ENCODE data around the gene BMI1. TPM values are rescaled to one million over a fixed set of nuclear protein-coding genes. Genes with fewer than 3 reads are reported as not detected.
A peak's percentile ranks its signal among the peaks of the same experiment; 100 is the strongest.
"Not testable (repeated sequence)": the region's sequence is repeated elsewhere in the genome, so short reads cannot be mapped to it uniquely, and the experiment has no call there.

Gene BMI1
- 83.6 and 93.3 TPM in 2 replicates for total RNA-seq (2014; rRNA removed; shearing (Covaris generic))
- polyA plus RNA-seq (2015; cell fraction: cytosol; rRNA removed), result 62.8 and 75.0 TPM in 2 replicates
- polyA plus RNA-seq (2015; cell fraction: nucleus; rRNA removed), result 77.2 and 87.9 TPM in 2 replicates

DNA sequence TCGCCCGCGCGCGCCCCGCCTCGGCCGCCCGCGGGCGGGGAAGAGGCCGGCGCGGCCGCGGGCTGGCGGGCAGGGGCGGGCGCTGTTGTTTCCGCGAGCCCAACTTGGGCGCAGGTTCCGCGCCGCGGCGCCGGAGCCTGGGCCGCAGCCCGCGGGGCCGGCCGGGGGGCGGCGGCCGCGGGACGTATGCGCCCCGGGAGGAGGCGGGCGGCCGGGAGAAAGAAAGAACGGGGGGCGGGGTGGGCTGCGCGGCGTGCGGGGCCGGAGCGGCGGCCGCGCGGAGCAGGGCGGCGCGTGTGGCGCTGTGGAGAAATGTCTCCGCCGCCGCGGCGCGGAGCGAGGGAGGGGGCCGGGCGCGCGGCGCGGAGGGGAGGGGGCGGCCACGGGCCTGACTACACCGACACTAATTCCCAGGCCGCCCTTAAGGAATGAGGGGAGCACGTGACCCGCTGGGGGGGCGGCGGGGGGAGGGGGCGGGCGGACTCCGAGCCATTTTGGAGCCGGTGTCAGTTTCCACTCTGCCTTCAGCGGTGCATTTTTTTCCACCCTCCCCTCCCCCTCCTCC, at the start of gene BMI1:
BMI1 (plus strand) TSS at position 509 of the 565 bp plus-strand sequence. CDS start 5,351 bp downstream, outside the sequence.
- DNase-seq (ENCODE audit: low read depth), result no peak

DNA sequence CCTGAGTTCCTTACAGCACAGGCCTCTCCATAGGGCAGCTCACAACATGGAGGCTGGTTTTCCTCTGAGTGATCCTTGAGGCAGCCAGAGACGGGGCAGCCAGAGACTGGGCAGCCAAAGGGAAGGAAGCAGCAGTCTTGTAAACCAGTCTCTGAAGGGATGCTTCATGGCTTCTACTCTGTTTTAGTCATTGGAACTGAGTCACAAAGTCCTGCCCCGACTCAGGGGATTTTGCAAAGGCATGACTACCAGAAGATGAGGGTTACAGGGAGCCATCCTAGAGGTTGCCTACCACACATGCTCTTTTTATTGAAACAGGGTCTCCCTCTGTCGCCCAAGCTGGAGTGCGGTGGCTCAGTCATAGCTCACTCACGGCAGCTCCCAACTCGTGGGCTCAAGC, 49.1 kb upstream of the BMI1 start:
- DNase-seq (ENCODE audit: low read depth), result peak; percentile 25

DNA sequence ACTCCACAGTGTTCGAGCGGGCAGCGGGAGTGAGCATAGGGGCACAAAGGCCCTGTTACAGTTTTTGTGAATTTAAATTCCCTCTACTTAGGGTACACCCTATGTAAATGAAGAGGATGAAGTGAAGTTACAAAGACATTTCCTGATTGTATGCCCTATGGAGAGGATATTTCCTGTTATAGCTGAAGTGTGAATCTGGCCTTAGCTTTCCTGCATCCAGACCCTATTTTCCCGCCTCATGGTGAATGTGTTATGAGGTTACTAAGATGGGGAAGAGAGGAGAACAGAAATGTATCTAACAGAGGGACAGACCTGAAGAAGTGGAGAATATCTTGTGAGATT, 42.5 kb upstream of the BMI1 start:
- no peak for DNase-seq (ENCODE audit: low read depth)

DNA sequence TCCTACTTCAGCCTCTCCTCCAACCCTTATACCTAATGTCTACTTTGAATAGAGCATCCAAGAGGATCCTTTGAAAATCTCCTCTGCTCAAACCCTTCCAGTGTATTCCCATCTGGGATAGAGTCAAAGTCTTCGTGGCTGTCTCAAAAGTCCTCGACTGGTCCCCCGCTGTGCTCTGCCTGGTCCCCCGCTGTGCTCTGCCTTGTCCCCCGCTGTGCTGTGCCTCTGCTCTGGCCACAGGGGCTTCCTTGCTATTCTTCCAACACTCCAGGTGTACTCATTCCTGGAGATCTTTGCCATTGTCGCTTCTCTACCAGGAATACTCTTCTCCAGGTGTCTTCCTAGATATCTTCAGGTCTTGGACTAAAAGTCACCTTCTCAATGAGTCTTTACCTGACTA, 40.8 kb upstream of the BMI1 start:
- DNase-seq (ENCODE audit: low read depth), result no peak

DNA sequence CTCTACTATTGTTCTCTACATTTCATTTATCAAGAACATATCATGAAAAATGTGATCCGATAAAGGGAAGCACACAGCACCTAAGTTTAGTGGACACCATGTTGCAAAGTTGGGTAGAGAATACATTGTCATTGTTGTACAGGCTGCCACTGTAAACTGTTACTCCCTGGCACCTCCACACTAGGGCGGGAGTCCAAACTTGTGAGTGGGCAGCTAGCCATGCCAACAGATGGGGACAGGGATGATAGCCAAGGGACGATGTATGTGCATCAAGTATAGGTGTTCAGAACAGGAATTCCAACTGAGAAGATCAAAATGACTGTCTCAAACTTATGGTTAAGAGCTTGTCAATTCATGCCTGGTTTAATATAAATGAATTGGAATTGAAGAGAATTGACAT, 35.8 kb upstream of the BMI1 start:
- no peak for DNase-seq (ENCODE audit: low read depth)

DNA sequence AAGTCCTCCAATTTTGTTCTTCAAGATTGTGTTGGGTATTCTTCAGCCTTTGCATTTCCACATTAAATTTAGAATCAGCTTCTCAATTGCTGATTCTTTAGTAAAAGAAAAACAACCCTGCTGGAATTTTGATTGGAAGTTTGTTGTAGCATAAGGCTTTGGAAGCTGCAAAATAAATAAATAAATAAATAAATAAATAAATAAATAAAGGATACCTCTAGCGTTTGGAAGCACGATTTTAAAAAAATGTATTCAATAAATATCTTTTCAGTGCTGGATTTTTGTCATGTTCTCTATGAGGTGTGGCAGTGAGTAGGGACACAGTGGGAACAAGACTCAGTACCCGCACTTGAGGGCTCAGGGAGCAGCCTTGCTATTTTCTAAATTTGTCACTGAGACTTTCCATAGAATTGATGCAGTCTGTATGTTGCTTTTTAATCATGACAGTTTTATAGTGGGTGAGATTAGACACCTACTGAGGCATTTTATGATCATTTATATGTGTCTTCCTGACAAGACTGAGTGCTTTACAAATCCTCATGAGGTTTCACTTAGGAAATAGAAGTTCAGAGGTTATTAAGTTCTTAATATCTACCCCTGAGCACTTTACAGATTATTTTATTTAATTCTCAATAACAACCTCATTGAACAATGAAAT, 27.0 kb upstream of the BMI1 start:
- no peak for DNase-seq (ENCODE audit: low read depth)

DNA sequence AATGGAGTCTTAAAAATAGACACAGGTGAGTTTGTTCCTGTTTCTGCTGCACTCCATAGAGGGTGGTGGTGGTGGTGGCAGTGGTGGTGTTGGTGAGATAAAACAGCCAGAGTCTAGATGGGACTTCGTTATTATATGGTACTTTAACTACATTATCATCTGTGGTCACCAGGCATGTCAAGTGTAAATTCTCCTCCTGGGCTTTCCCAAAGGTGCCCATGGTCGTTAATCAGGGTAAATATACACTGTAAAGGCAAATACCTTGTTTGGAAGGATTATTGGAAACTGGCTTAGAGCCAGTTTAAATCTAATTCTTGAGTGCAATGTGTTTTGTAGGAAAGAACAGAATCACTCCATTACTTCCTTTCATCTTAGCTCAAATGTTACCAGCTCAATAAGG, 26.2 kb upstream of the BMI1 start:
- no peak for DNase-seq (ENCODE audit: low read depth)

DNA sequence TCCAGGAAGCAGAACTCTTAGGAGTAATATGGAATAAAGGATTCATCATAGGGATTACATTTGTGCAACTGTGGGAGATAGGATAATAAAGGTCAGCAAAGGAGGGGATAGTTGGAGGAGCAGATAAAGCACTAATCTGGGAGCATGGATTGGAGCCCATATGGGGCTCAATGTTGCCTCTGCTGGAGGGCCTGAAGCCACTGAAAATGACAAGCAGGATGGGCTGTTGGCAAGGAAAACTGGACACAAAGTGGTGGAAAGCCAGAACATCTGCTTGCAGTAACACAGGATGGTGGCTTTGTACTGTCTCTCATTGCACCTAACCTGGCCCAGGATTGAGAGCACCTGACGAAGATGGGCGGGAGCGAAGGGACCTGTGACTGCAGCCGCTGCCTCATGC, 19.7 kb upstream of the BMI1 start:
- DNase-seq (ENCODE audit: low read depth), result no peak

DNA sequence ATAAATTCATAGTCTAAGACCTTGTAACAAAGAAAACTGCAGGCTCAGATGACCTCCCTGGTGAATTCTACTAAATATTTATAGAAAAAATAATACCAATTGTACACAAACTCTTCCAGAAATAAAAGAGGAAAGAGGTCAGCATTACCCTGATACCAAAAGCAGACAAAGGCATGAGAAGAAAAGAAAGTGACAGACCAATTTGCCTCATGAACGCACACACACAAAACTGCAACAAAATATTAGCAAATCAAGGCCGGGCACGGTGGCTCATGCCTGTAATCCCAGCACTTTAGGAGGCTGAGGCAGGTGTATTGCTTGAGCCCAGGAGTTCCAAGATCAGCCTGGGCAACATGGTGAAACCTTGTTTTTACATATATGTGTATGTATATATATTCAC, 17.4 kb upstream of the BMI1 start:
- DNase-seq (ENCODE audit: low read depth), result no peak

DNA sequence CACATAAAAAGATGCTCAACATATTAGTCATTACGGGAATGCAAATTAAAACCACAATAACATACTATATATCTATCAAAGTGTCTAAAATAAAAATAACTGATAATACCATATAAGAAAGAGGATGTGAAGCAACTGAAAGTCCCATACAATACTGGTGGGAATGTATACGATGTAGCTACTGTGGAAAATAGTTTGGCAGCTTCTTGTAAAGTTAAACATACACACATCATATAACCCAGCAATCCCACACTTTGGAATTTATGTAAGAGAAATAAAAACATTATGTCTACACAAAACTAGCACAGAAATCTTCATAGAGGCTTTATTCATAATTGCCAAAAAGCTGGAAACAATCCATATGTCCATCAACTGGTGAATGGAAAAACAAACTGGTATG, 15.2 kb upstream of the BMI1 start:
- no peak for DNase-seq (ENCODE audit: low read depth)

DNA sequence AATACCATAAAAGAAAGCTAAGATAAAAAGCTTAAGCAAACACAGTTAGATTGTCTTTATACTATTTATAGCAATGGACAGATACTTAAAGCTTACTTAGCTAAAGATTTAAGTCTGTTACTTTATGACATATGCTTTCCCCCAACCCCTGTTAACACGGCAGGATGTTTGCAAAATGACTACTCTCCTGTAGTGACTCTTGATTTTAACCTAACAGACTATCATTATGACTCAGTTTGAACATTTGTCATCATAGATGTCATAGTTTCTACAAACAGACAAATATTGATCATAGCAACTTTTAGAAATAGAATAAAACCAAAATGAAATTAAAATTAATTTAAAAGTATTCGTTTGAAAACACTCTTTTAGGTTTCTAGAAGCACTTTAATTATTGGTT, 12.5 kb upstream of the BMI1 start:
- DNase-seq (ENCODE audit: low read depth), result peak; percentile 70

DNA sequence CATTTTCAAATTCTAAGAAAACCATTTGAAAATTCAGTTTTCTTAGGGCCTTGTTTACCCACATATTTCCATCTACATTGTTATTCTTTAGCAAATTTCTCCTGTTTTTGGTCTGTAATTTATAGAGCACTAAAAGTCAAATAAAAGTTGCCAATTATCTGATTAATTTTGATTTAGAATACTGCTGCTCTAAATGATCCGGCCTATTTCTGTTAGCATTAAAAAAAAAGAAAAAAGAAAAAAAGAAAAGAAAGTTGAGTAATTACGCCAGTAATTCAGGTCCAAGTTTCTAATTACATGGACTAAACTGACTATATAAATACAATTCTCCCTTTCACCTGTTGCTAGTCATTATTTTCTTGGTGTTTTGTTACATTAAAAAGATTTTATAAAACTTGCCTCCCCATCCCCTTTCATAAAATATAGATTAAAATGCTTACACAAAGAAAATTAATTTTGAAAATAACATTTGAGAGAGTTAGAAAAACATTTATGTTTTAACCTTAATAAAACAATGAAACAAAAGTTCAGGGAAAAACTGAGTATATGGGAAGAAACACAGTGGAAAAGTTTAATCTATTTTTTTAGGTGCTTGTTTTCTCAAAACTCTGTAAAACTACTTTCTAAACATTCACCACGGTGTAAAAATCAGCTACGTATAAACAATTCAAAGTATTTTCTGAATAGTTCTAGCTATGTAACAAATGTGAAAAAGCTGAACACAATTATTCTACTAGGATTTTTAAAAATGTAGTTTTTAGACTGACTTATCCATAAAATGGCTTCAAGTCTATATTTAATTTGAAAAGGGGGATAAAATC, 11.5 kb upstream of the BMI1 start:
- no peak for DNase-seq (ENCODE audit: low read depth)

DNA sequence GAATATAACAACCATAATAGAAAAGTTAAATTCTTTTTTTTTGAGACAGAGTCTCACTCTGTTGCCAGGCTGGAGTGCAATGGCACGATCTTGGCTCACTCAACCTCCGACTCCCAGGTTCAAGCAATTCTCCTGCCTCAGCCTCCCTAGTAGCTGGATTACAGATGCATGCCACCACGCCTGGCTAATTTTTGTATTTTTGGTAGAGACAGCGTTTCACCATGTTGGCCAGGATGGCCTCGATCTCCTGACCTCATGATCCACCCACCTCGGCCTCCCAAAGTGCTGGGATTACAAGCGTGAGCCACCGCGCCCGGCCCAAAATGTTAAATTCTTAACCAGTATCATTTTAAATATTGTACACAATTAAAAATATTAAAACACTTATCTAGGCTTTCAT, 10.9 kb upstream of the BMI1 start:
- not testable (repeated sequence) for DNase-seq (ENCODE audit: low read depth)

DNA sequence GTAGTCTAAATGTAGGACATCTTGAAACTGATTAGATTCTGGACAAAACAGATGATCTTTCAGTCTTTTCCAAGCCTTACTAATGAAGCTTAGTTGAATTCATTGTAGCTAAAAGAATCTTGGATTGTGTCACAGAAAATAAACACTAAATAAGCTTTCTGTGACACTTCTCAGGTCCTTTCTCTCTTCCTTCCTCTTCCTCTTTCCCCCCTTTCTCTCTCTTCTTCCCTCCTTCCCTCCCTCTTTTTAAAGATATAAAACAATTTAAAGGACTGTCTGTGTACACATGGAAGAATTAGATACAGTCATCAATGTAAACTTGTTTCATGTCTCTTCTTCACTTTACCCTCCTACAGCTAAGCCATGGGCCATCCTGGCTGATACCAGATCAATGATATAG, 10.0 kb upstream of the BMI1 start:
- DNase-seq (ENCODE audit: low read depth), result no peak

DNA sequence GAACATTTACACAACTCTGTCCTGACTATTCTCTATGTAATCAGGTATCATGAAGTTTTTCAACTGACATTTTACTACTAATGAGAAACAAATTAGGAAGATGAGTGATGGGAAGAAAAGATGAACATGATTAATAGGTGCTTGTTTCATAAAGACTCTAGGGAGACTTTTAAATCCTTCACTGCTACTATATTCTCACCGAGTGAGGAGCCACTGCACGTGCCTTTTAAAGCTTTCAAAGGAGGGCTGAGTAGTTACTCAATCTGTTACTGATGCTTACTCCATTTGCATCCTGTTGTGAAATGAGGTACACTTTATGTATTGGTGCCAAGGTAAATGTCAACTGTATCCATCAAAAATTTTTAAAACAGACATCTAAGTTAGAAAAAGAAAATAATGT, 6.0 kb upstream of the BMI1 start:
- no peak for DNase-seq (ENCODE audit: low read depth)

DNA sequence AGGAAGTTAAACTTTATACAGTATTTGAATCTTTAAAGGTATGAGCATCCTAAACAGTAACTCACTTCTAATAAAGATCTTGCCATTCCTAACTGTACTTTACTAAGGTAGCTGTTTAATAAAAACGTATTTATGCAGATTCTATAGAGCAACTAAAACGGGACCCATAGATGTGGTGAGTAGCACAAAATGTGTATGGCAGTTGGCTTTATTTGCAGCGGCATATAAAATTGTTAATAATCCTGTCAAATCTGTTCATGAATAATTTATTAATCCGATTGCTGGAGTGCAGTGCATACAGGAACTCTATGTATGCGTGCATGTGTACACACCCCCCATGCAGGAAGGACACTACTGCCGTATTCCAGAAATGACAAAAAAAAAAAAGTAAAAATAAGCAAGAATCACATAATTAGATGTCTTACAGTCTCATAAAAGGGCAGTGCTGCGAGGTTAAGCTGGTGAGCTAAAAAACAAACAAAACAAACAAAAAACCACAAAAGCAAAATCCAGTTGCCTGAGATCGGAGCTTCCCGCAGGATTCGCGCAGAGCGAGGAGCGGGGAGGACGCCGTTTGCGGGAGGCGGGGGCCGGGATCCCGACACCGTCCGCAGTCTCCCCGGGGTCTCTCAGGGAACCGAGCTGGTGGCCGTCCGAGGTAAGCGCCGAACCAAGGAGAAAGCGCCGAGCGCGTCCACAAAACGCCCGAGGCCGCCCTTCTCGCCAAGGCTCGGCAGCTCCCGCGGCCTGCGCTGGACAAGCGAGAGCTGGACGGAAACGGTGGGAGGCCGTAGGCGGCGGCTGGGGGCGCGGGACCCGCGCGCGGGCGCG, 5.2 kb upstream of the BMI1 start:
- peak; percentile 39 for DNase-seq (ENCODE audit: low read depth)

DNA sequence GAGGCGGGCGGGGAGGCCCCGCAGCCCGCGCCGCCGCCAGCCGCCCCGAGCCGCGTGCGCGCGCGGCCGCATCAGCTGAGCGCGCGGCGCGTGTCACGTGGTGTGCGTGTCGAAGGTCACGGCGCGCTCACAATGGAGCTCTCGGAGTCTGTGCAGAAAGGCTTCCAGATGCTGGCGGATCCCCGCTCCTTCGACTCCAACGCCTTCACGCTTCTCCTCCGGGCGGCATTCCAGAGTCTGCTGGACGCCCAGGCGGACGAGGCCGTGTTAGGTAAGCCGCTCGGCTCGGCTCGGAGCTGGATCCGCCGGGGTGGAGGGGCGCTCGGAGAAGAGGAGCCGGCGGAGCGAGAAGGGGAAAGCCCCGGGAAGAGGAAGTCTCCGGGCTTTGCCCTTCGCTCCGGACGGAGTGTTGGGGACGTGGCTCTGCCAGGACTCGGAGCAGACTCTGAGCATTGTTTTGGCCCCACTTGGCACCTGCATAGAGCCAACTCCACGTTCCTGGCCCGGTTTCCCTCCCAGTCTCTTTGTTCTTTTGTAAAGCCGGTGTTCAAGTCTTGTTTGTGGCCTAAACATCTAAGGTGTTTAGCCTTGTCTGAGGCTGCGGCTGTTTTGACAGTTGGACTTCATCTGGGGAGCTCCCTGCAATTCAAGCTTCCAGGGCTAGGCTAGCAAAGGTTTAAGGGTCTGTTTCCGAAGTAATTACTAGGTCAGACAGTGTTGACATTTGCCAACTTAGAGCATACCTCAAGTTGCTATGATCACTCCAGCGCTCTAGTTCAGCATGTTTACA, 4.4 kb upstream of the BMI1 start, which contains the start of gene COMMD3:
COMMD3 (plus strand) TSS at position 103 of the 790 bp plus-strand sequence; CDS start at position 133, 30 bp downstream.
- peak; percentile 72 for DNase-seq (ENCODE audit: low read depth)

DNA sequence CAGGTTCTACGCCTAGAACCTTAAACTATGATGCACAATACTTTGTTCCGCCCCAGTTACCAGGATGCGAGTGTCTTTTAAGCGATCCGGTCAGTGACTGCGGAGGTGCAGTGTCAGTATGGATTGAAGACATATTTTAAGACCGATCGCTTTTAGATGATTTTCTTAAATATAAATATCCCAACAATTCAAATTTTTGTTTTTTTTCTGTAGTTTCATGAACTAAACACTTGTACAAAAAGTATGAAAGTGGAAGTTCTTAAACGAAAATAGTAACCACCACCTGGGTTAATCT, 3.9 kb upstream of the BMI1 start:
- DNase-seq (ENCODE audit: low read depth), result no peak

DNA sequence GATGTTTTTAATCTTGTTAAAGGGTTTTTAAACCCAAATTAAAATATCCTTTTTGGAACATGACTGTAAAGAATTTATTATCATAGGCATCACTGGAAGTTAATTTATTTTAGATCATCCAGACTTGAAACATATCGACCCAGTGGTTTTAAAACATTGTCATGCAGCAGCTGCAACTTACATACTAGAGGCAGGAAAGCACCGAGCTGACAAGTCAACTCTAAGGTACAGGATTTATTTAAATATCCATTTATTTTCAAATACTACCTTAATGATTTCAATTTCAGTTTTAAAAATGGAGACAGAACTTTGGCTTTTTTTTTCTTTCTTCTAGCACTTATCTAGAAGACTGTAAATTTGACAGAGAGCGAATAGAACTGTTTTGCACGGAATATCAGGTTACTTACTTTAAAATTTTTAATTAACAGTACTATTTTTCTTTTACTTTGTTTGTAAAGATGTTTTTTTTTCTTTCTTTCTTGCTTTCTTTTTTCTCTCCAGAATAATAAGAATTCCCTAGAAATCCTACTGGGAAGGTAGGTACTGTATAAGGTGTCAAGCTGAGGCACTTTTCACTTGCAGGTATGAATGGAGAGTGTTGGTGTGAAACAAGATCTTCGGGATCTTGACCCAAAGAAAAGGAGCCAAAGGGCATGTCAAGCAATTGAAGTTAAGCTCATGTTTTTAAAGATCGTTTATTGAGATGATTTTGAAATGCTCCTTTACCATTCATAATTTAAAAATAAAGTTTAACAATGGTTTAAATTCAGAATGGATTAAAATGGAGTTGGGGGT, 2.9 kb upstream of the BMI1 start:
- no peak for DNase-seq (ENCODE audit: low read depth)

DNA sequence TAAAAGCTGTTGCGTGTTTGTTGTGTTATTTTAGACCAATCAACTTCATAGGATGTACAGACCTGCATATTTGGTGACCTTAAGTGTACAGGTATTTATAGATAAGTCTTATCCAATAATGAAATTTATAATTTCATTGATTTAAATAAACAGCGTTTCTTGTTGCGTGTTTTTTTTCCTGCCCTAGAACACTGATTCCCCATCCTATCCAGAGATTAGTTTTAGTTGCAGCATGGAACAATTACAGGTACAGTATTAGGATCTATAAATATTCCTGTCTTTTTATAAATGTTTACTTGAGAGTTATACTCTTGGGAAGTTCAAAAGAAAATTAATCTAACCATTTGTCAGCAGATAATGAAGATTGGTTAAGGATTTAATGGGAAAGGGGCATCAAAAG, 2.1 kb upstream of the BMI1 start:
- no peak for DNase-seq (ENCODE audit: low read depth)
